ENCODE data around the gene NACA2.
"Not testable (repeated sequence)": the region's sequence is repeated elsewhere in the genome, so short reads cannot be mapped to it uniquely, and the experiment has no call there.

NACA2 gene

DNA sequence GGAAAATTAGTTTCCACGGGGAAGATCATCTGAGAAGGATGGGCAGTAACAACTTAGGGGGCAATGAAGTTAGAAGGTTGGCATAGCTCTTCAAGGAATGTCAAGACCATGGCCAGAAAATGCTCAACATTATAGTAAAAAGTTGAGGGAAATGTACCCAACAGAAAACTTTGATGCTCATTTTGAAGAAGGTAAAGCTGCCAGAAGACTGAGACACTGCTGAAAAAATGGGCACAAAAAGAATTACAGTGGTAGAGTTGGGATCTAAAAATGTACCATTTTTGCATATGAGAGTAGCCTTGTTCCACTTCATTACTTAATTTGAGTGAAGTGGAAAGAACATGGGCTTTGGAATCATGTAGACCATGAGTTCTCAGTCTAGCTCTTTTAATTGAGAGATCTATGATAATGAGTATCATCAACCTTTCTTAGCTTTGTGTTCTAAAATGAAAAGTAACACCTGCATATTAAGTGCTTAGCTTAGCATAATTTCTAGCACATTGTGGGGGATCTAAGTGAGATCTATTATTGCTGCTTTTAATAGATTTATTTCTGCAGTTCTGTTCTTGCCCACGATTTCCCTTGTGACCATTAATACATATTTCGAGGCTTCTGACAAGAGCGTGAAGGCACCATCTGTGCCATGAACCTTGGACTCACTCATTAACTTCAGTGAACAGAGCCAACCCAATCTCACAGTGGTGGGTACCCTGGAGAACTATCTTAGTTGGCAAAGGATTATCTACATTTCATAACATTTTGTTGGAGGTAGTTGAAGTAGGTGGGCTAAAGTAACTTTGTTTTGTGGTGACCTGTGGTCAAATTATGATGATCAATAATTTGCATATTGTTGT lies 3.0 kb downstream of the NACA2 start:
- H3K4me3 ChIP-seq (ENCODE audit: low read length) = no peak overlapping the region
- no peak for TF ChIP-seq ZNF274 (IDR thresholded peaks at IDR 0.05; ENCODE audit: low read depth, low read length)

DNA sequence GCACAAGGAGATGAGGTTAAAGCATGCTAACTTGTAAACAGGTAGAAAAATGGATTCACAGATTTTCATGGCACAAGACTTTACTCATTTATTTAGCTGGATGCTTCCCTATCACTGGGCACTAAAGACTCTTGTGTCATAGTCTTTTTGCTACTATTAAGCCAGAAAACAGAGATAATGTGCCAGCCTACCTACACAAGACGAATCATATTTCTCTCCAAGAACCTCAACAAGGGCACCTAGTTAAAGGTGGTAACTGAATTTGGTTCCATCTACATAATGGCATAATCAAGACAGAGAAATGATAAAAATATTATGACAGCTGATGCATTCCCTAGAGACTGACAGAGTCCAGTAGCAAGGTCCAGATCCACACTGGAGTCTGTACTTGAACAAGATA lies 3.8 kb downstream of the NACA2 start:
- no peak for TF ChIP-seq ZNF274 (IDR thresholded peaks at IDR 0.05; ENCODE audit: low read depth, low read length)
- H3K4me3 ChIP-seq (ENCODE audit: low read length) = no peak overlapping the region

DNA sequence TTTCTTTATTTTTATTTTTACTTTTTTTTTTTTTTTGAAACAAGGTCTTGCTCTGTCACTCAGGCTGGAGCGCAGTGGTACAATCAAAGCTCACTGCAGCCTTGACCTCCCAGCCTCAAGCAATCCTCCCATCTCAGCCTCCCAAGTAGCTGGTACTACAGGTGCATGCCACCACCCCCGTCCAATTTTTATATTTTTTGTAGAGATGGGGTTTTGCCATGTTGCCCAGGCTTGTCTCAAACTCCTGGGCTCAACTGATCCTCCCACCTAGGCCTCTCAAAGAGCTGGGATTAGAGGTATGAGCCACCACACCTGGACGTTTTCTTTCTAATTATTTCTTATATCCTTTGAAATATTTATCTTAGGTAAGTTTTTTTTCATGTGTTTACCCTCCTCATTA lies 4.4 kb downstream of the NACA2 start:
- H3K4me3 ChIP-seq (ENCODE audit: low read length) = not testable (repeated sequence)

- no peak overlapping the region for H3K4me3 ChIP-seq (ENCODE audit: low read length)
- TF ChIP-seq ZNF274 (IDR thresholded peaks at IDR 0.05; ENCODE audit: low read depth, low read length) = no peak
Observed at GRCh38 chr17:61586031-61586566, 4.9 kb downstream of the NACA2 start.

DNA sequence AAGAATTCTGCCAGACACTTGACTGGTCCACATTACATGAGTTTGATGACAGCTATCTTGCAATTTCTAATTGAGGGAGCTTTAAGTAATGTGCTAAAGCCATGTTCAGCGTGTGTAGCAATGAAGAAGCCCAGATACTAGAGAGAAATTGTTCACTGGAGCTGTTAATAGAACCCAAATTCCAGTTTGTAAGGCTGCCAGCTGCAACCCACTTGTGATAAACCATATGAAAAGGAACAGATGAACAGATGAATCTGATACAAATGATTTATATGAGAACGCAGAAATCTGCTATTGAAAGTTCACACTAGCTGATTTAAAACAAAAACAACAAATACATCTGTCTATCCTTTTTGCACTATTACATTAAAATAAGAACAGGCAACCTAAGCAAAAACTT lies 6.2 kb downstream of the NACA2 start:
- H3K4me3 ChIP-seq (ENCODE audit: low read length) = no peak overlapping the region
- no peak for TF ChIP-seq ZNF274 (IDR thresholded peaks at IDR 0.05; ENCODE audit: low read depth, low read length)

GRCh38 chr17:61584266-61584665 lies 6.8 kb downstream of the NACA2 start:
- no peak overlapping the region for H3K4me3 ChIP-seq (ENCODE audit: low read length)
- TF ChIP-seq ZNF274 (IDR thresholded peaks at IDR 0.05; ENCODE audit: low read depth, low read length) = no peak

DNA sequence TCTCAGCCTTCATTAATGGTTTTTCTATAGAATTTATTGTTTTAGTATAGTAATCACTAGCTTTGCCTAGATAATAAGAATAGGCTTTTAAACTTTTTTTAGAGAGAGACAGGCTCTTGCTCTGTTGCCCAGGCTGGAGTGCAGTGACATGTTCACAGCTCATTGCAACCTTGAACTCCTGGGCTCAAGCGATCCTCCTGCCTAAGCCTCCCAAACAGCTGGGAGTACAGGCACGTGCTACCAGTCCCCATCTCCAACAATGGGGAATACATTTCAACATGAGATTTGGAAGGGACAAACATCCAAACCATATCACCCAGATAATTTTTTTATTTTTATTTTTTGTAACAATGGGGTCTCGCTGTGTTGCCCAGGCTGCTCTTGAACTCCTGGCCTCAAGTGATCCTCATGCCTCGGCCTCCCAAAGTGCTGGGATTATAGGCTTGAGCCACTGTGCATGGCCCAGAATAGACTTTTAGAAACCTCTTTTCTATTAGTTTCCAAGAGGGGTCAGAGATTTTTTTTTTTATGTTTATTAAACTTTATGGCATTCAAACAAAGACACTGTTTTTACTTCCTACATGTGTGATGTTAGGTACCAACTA lies 7.3 kb downstream of the NACA2 start:
- H3K4me3 ChIP-seq (ENCODE audit: low read length) = no peak overlapping the region
- no peak for TF ChIP-seq ZNF274 (IDR thresholded peaks at IDR 0.05; ENCODE audit: low read depth, low read length)

DNA sequence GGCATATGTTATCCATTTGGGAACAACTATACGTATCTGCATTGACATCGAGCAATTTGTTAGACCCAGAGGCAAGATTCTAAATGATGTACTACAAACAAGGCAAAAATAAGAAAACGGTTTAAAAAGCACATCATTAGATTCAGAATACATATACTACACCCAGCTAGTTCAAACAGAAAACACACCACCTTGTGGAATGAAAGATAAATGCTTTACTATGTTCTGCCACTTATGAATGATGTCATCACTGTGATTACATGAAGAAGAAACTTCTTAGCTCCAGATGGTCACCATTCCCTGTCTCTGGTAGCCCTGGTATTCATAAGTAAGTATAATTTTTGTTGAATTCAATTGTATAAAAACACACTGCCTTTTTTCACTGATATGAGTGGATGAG lies 7.8 kb downstream of the NACA2 start:
- TF ChIP-seq ZNF274 (IDR thresholded peaks at IDR 0.05; ENCODE audit: low read depth, low read length) = no peak
- no peak overlapping the region for H3K4me3 ChIP-seq (ENCODE audit: low read length)

GRCh38 chr17:61582593-61582992 lies 8.4 kb downstream of the NACA2 start:
- TF ChIP-seq ZNF274 (IDR thresholded peaks at IDR 0.05; ENCODE audit: low read depth, low read length) = no peak

GRCh38 chr17:61581611-61582349 lies 9.2 kb downstream of the NACA2 start:
- no peak overlapping the region for H3K4me3 ChIP-seq (ENCODE audit: low read length)
- no peak for TF ChIP-seq ZNF274 (IDR thresholded peaks at IDR 0.05; ENCODE audit: low read depth, low read length)

More at GRCh38 chr17:61582593-61582992, 8.4 kb downstream of the NACA2 start:
- H3K4me3 ChIP-seq (ENCODE audit: low read length) = no peak overlapping the region

GRCh38 chr17:61580502-61580901 lies 10.5 kb downstream of the NACA2 start:
- no peak overlapping the region for H3K4me3 ChIP-seq (ENCODE audit: low read length)
- TF ChIP-seq ZNF274 (IDR thresholded peaks at IDR 0.05; ENCODE audit: low read depth, low read length) = no peak

GRCh38 chr17:61579961-61580360 lies 11.1 kb downstream of the NACA2 start:
- H3K4me3 ChIP-seq (ENCODE audit: low read length) = no peak overlapping the region
- no peak for TF ChIP-seq ZNF274 (IDR thresholded peaks at IDR 0.05; ENCODE audit: low read depth, low read length)

- H3K4me3 ChIP-seq (ENCODE audit: low read length) = no peak overlapping the region
- TF ChIP-seq ZNF274 (IDR thresholded peaks at IDR 0.05; ENCODE audit: low read depth, low read length) = no peak
Observed at GRCh38 chr17:61579347-61579746, 11.7 kb downstream of the NACA2 start.

DNA sequence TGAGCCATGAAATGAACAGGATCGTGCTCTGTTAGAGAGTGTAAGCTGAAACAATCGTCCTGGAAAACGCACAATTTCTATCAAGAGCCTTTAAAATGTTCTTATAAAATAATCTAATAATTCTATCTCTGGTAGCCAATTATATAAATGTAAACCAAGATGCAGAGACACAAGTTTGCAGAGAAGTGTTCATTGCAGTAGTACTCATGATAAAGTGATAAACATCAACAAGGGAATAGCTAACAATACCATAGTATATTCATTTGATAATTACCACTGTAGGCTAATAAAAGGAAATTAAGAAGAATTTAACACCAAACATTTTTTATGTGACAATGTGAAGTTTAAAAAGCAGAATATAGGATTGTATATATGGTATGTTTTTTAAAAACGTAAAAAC lies 12.4 kb downstream of the NACA2 start:
- TF ChIP-seq ZNF274 (IDR thresholded peaks at IDR 0.05; ENCODE audit: low read depth, low read length) = no peak

GRCh38 chr17:61575983-61576382 lies 15.0 kb downstream of the NACA2 start:
- no peak for TF ChIP-seq ZNF274 (IDR thresholded peaks at IDR 0.05; ENCODE audit: low read depth, low read length)
- H3K4me3 ChIP-seq (ENCODE audit: low read length) = no peak overlapping the region

More for the DNA sequence above, 12.4 kb downstream of the NACA2 start:
- H3K4me3 ChIP-seq (ENCODE audit: low read length) = no peak overlapping the region

Data from GM08714 (cell line).